Neuronal stem cell (in vitro differentiated cells): Measurements from ENCODE around the gene SMYD3.

Source experiments
- DNase-seq: peaks from one replicate; pipeline ENCODE4 v3.0.0-alpha.2; 2013; ENCODE audit warnings: low spot score
- H2AFZ ChIP-seq: one replicate; pipeline ENCODE4 v1.6.1; 2013; ENCODE audit warnings: mild to moderate bottlenecking, low read length, inconsistent platforms
- H2AK5ac ChIP-seq: 2 replicates; pipeline ENCODE4 v1.6.1; 2013; ENCODE audit warnings: low read depth, mild to moderate bottlenecking, inconsistent platforms, low read length, moderate library complexity, mixed read lengths
- H2BK120ac ChIP-seq: 2 replicates; pipeline ENCODE4 v1.6.1; 2013; ENCODE audit warnings: low read depth, mild to moderate bottlenecking, inconsistent platforms, low read length, moderate library complexity, mixed read lengths
- H2BK12ac ChIP-seq: one replicate; pipeline ENCODE4 v1.6.1; 2013; ENCODE audit warnings: low read length, inconsistent platforms
- H2BK15ac ChIP-seq: 2 replicates; pipeline ENCODE4 v1.6.1; 2013; ENCODE audit warnings: mild to moderate bottlenecking, low read length, inconsistent platforms, mixed read lengths
- H2BK5ac ChIP-seq: one replicate; pipeline ENCODE4 v1.6.1; 2013; ENCODE audit warnings: inconsistent platforms, mild to moderate bottlenecking, low read length, moderate library complexity
- H3K14ac ChIP-seq: one replicate; pipeline ENCODE4 v1.6.1; 2013; ENCODE audit warnings: low read length, inconsistent platforms
- H3K18ac ChIP-seq: 2 replicates; pipeline ENCODE4 v1.6.1; 2013; ENCODE audit warnings: low read length, inconsistent platforms
- H3K23ac ChIP-seq: 2 replicates; pipeline ENCODE4 v1.6.1; 2013; ENCODE audit warnings: low read depth, mild to moderate bottlenecking, mixed read lengths, low read length, inconsistent platforms; ENCODE audit not compliant: poor library complexity
- H3K27ac ChIP-seq: replicated peaks from 3 replicates; pipeline ENCODE4 v1.5.1; 2013; ENCODE audit warnings: low read length, inconsistent platforms
- H3K27me3 ChIP-seq, 3 experiments: 2 replicates each; pipeline ENCODE4 v1.6.1; 2013; ENCODE audit warnings: low read length in 3 of 3, mild to moderate bottlenecking in 2 of 3, inconsistent platforms in 1 of 3, low read depth in 1 of 3, mixed read lengths in 1 of 3, moderate library complexity in 1 of 3; ENCODE audit not compliant: control insufficient read depth in 3 of 3, insufficient read depth in 3 of 3
- H3K36me3 ChIP-seq, 2 donors: replicated peaks in 1 of 2; 2 replicates each; pipeline ENCODE4 v1.6.1; 2013; ENCODE audit warnings: low read length in 2 of 2; ENCODE audit not compliant: control insufficient read depth in 2 of 2, insufficient read depth in 2 of 2
- H3K4ac ChIP-seq: 2 replicates; pipeline ENCODE4 v1.6.1; 2013; ENCODE audit warnings: inconsistent platforms, mild to moderate bottlenecking, low read length, moderate library complexity
- H3K4me1 ChIP-seq, 2 donors: 1 replicate in 1 of 2; 2 replicates in 1 of 2; pipeline ENCODE4 v1.6.1; 2013; ENCODE audit warnings: low read length in 2 of 2, low read depth in 1 of 2; ENCODE audit not compliant: control insufficient read depth in 2 of 2, insufficient read depth in 1 of 2
- H3K4me2 ChIP-seq: one replicate; pipeline ENCODE4 v1.6.1; 2013; ENCODE audit warnings: mild to moderate bottlenecking, low read length, inconsistent platforms; ENCODE audit not compliant: insufficient read depth, poor library complexity, severe bottlenecking
- H3K4me3 ChIP-seq, 2 donors: 2 replicates each; pipeline ENCODE4 v1.5.1; 2013; ENCODE audit warnings: low read length in 2 of 2, mild to moderate bottlenecking in 2 of 2, inconsistent platforms in 1 of 2, moderate library complexity in 1 of 2
- H3K79me1 ChIP-seq: one replicate; pipeline ENCODE4 v1.6.1; 2013; ENCODE audit warnings: low read depth, mild to moderate bottlenecking, inconsistent platforms, low read length, moderate library complexity
- H3K9ac ChIP-seq: one replicate; pipeline ENCODE4 v1.6.1; 2013; ENCODE audit warnings: mild to moderate bottlenecking, low read depth, low read length, inconsistent platforms; ENCODE audit not compliant: poor library complexity
- H3K9me3 ChIP-seq, 2 donors: replicated peaks in 1 of 2; 2 replicates each; pipeline versions ENCODE3 to v1.6.1; 2013; ENCODE audit warnings: low read length in 2 of 2, mild to moderate bottlenecking in 2 of 2, inconsistent platforms in 1 of 2, low read depth in 1 of 2, mixed read lengths in 1 of 2, moderate library complexity in 1 of 2; ENCODE audit not compliant: control insufficient read depth in 2 of 2, insufficient read depth in 1 of 2
- H4K8ac ChIP-seq: one replicate; pipeline ENCODE4 v1.6.1; 2013; ENCODE audit warnings: low read depth, mild to moderate bottlenecking, inconsistent platforms, low read length, moderate library complexity
- H4K91ac ChIP-seq: one replicate; pipeline ENCODE4 v1.6.1; 2013; ENCODE audit warnings: low read length, low read depth, mild to moderate bottlenecking, inconsistent platforms; ENCODE audit not compliant: poor library complexity
- WGBS, 2 donors: extraction: QIAGEN DNeasy Blood & Tissue Kit; methylation state at CpG; one replicate each; pipeline ENCODE4 v1.1.7; 2013; ENCODE audit warnings: missing lambda C conversion rate in 2 of 2, mixed read lengths in 1 of 2; ENCODE audit not compliant: insufficient read length in 2 of 2, insufficient replicate concordance in 1 of 2; ENCODE audit errors: extremely low coverage in 2 of 2; 5-methylcytosine and 5-hydroxymethylcytosine counted together

The SMYD3 gene

DNA sequence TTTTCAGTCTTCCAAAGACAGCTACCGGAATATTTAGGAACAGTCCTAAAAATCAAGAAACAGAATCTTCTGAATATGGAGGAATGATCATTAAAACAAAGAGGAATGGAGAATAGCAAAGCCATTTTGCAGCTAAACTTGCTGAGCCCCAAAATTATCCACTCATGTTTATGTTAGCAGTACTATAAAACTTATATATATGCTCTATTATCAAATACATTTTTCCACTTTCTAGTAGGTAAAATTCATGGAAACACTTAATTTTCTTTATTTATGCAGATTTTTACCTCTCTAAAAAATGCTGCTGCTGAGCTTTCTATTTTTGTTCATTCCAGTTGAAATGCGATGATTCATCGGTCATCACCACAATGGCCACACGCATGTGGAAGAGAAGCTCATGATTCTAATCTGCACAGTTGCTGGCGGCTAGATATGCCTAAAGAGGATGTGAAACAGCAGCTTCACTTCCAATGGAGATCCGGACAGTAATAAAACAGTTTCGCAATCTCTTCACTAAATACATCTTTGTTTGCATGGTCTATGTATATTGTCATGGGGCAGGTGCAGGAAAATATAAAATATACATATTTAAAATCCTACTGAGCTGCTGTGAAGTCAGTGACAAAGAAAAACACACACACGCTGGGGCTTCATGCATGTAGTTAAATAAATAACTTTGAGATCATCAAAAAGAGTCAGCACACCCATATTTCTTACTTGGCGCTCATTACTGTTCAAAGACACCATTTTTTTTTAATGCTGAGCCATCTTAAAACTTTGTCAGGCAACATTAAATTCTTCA is 292.2 kb downstream of the SMYD3 start:
- Histone ChIP-seq H2AFZ (no peak overlapping the region), H2AK5ac (no peak overlapping the region), H3K9me3 (peaks cover 0 to 2% of the 10 kb centered on the region in 2 donors), H3K4me1 (peaks cover 9 to 14% of the 10 kb centered on the region in 2 donors), H3K79me1 (no peaks in the 10 kb centered on the region), H3K27me3 (no peaks in the 10 kb centered on the region), H3K23ac (no peak overlapping the region), H3K4me2 (no peak overlapping the region), H3K27ac (no peak overlapping the region), H2BK12ac (no peak overlapping the region), H4K91ac (no peak overlapping the region), H3K4me3 (no peak overlapping the region), H3K14ac (no peak overlapping the region), H2BK5ac (no peak overlapping the region), H3K9ac (no peak overlapping the region), H2BK15ac (no peak overlapping the region), H3K18ac (no peak overlapping the region), H4K8ac (no peak overlapping the region), H3K4ac (no peak overlapping the region), H3K36me3 (no peaks in the 10 kb centered on the region), H2BK120ac (no peak overlapping the region)
- no CpG with 5 or more reads among the region's 9 CpGs for WGBS, 2 donors
- no peak for DNase-seq

DNA sequence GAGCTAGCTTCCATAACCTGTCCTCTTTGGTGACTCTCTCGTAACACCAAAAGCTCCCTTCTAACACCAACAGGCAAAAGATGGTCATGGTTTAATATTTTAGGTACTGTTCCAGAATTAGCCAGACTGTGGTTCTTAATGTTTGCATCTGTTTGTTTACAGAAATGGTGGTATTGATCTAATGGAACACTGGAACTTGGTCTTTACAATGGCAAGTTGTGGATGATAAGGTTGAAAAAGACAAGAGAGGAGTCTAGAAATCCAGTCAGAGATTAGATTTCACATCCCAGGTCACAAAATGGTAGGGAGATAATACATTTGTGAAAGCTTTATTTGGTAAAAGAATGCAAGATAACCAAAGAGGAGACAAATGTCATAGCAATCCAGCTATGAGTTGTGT is 293.1 kb downstream of the SMYD3 start:
- peaks cover 2 to 7% of the 10 kb centered on the region in 2 donors for H3K4me1 ChIP-seq
- no peak overlapping the region for H3K4me2 ChIP-seq
- no peak overlapping the region for H2BK120ac ChIP-seq
- no peak overlapping the region for H3K4me3 ChIP-seq
- H2AK5ac ChIP-seq = no peak overlapping the region
- no peaks in the 10 kb centered on the region for H3K79me1 ChIP-seq
- H3K23ac ChIP-seq = no peak overlapping the region
- H3K36me3 ChIP-seq = no peaks in the 10 kb centered on the region
- WGBS, 2 donors = no CpG with 5 or more reads among the region's 1 CpG
- no peak for DNase-seq
- no peak overlapping the region for H3K18ac ChIP-seq
- H3K27ac ChIP-seq = no peak overlapping the region
- H3K9me3 ChIP-seq = no peaks in the 10 kb centered on the region
- H4K91ac ChIP-seq = no peak overlapping the region
- H3K4ac ChIP-seq = no peak overlapping the region
- H4K8ac ChIP-seq = no peak overlapping the region
- no peak overlapping the region for H3K14ac ChIP-seq
- H2AFZ ChIP-seq = no peak overlapping the region
- no peaks in the 10 kb centered on the region for H3K27me3 ChIP-seq
- H2BK12ac ChIP-seq = no peak overlapping the region
- H2BK15ac ChIP-seq = no peak overlapping the region
- no peak overlapping the region for H2BK5ac ChIP-seq
- no peak overlapping the region for H3K9ac ChIP-seq

DNA sequence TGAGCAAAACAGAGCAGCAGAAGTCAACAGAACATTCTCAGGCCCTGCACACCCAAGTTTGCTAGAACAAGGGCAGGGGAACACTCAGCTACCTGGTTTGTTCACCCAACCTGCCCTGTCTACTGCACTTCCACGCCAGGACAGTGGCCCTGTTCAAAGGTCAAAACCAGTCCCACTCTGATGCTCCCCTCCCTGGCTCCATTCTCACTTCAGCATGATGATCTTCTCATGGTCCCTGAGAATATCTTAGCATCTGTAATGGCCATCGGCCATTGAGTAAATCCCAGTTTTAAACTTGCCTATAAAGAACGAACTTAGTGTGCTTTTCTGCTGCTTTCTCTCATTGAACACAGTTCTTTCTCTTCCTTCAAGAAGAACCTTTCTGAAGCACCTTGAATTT is 293.6 kb downstream of the SMYD3 start:
- no peak overlapping the region for H3K4ac ChIP-seq
- no peak overlapping the region for H2AK5ac ChIP-seq
- no peak for DNase-seq
- no peak overlapping the region for H3K18ac ChIP-seq
- no peak overlapping the region for H2BK15ac ChIP-seq
- H3K4me1 ChIP-seq = peaks cover 2 to 7% of the 10 kb centered on the region in 2 donors
- no peaks in the 10 kb centered on the region for H3K36me3 ChIP-seq
- H3K27ac ChIP-seq = no peak overlapping the region
- no peaks in the 10 kb centered on the region for H3K27me3 ChIP-seq
- no peak overlapping the region for H3K14ac ChIP-seq
- H2AFZ ChIP-seq = no peak overlapping the region
- no peak overlapping the region for H3K4me2 ChIP-seq
- no peak overlapping the region for H4K91ac ChIP-seq
- H3K9ac ChIP-seq = no peak overlapping the region
- H3K4me3 ChIP-seq = no peak overlapping the region
- no peak overlapping the region for H4K8ac ChIP-seq
- H2BK5ac ChIP-seq = no peak overlapping the region
- no CpG with 5 or more reads among the region's 3 CpGs for WGBS, 2 donors
- no peak overlapping the region for H2BK12ac ChIP-seq
- H3K23ac ChIP-seq = no peak overlapping the region
- no peaks in the 10 kb centered on the region for H3K9me3 ChIP-seq
- no peak overlapping the region for H2BK120ac ChIP-seq
- no peaks in the 10 kb centered on the region for H3K79me1 ChIP-seq

DNA sequence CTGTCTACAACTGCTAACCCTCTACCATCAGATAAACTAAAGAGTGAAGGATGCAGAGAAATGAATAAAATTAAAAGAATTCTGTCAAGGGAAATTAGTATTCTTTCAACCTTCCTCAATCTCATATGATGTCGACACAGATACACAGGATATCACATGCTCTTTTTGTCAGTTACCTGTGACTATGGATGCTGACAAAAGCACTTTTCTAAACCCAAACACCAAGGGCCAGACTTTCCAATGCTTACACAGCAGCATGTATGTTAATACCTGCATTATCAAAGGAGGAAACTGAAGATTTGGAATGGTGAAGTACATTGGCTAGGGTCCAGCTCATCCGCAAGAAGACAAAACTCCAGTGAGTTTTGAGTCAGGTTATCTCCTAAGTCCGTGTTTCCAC is 294.0 kb downstream of the SMYD3 start:
- Histone ChIP-seq H2BK120ac (no peak overlapping the region), H4K91ac (no peak overlapping the region)

More for the DNA sequence above, 294.0 kb downstream of the SMYD3 start:
- Histone ChIP-seq H3K4me2 (no peak overlapping the region), H3K27ac (no peak overlapping the region), H3K18ac (no peak overlapping the region), H3K14ac (no peak overlapping the region), H3K4me1 (peaks cover 2 to 7% of the 10 kb centered on the region in 2 donors), H3K27me3 (no peaks in the 10 kb centered on the region), H3K4me3 (no peak overlapping the region), H3K36me3 (no peaks in the 10 kb centered on the region), H2BK15ac (no peak overlapping the region), H2BK12ac (no peak overlapping the region), H3K79me1 (no peaks in the 10 kb centered on the region), H2AFZ (no peak overlapping the region), H3K9ac (no peak overlapping the region), H3K4ac (no peak overlapping the region), H2AK5ac (no peak overlapping the region), H2BK5ac (no peak overlapping the region), H3K9me3 (no peaks in the 10 kb centered on the region), H4K8ac (no peak overlapping the region), H3K23ac (no peak overlapping the region)
- WGBS, 2 donors = no CpG with 5 or more reads among the region's 3 CpGs
- DNase-seq = no peak
